Keratinocyte (primary cell): ENCODE measurements around the gene RYR2. TPM values are rescaled to one million over a fixed set of nuclear protein-coding genes. Genes with fewer than 3 reads are reported as not detected.

Experiments used
- DNase-seq: peaks from one replicate; pipeline ENCODE4 v3.0.0-alpha.2; 2011; ENCODE audit warnings: low read depth, missing footprints, low spot score
- FAIRE-seq: peaks from 2 replicates; lab custom pipeline; 2011; peaks lifted over from hg19 to GRCh38; lab: Jason Lieb, UNC
- H2AFZ ChIP-seq: 2 replicates; pipeline ENCODE4 v1.6.0; 2012; ENCODE audit warnings: low read length, control low read depth, inconsistent platforms; ENCODE audit not compliant: control insufficient read depth
- H3K27ac ChIP-seq: 2 replicates; pipeline ENCODE4 v1.5.1; 2011; ENCODE audit warnings: low read length; ENCODE audit not compliant: control insufficient read depth, insufficient read depth
- H3K27me3 ChIP-seq: 3 replicates; pipeline ENCODE4 v1.6.0; 2011; ENCODE audit warnings: low read length; ENCODE audit not compliant: control insufficient read depth, insufficient read depth; ENCODE audit errors: extremely low read depth
- H3K36me3 ChIP-seq, 2 experiments: 2 replicates in 1 of 2; 3 replicates in 1 of 2; pipeline ENCODE4 v1.5.1; 2011; ENCODE audit warnings: low read length in 2 of 2, mild to moderate bottlenecking in 1 of 2; ENCODE audit not compliant: control insufficient read depth in 2 of 2, insufficient read depth in 2 of 2; ENCODE audit errors: extremely low read depth in 1 of 2
- H3K4me1 ChIP-seq: 3 replicates; pipeline ENCODE4 v1.5.1; 2011; ENCODE audit warnings: low read length; ENCODE audit not compliant: control insufficient read depth, insufficient read depth; ENCODE audit errors: extremely low read depth
- H3K4me2 ChIP-seq: 3 replicates; pipeline ENCODE4 v1.6.0; 2011; ENCODE audit warnings: low read depth, low read length; ENCODE audit not compliant: control insufficient read depth, insufficient read depth; ENCODE audit errors: extremely low read depth
- H3K4me3 ChIP-seq, 3 experiments: fragments of 200-600 bp in 1 of 3; sonication (generic) in 1 of 3; 2 replicates in 2 of 3; 3 replicates in 1 of 3; pipeline ENCODE4 v1.5.1; 2011 to 2016; ENCODE audit warnings: low read length in 3 of 3, mild to moderate bottlenecking in 3 of 3, control low read depth in 2 of 3, inconsistent platforms in 1 of 3, low read depth in 1 of 3, mixed read lengths in 1 of 3, mixed run types in 1 of 3, moderate library complexity in 1 of 3; ENCODE audit not compliant: control insufficient read depth in 2 of 3, insufficient read depth in 2 of 3; ENCODE audit errors: extremely low read depth in 1 of 3
- H3K79me2 ChIP-seq: 2 replicates; pipeline ENCODE4 v1.6.0; 2012; ENCODE audit warnings: low read length; ENCODE audit not compliant: control insufficient read depth, insufficient read depth
- H3K9ac ChIP-seq: 3 replicates; pipeline ENCODE4 v1.6.0; 2011; ENCODE audit warnings: low read length; ENCODE audit not compliant: control insufficient read depth, insufficient read depth; ENCODE audit errors: extremely low read depth
- H3K9me1 ChIP-seq: 3 replicates; pipeline ENCODE4 v1.6.0; 2011; ENCODE audit warnings: low read length; ENCODE audit not compliant: control insufficient read depth, insufficient read depth; ENCODE audit errors: extremely low read depth
- H3K9me3 ChIP-seq: 2 replicates; pipeline ENCODE4 v1.5.1; 2012; ENCODE audit warnings: low read depth, low read length; ENCODE audit not compliant: control insufficient read depth
- H4K20me1 ChIP-seq: 3 replicates; pipeline ENCODE4 v1.6.0; 2011; ENCODE audit warnings: low read length; ENCODE audit not compliant: control insufficient read depth, insufficient read depth; ENCODE audit errors: extremely low read depth
- CTCF ChIP-seq, 3 experiments: IDR thresholded peaks in 1 of 3; conservative IDR thresholded peaks in 1 of 3; optimal IDR thresholded peaks in 1 of 3; 2 replicates in 2 of 3; 3 replicates in 1 of 3; pipeline versions ENCODE3 to v1.5.1; 2011; ENCODE audit warnings: low read length in 3 of 3, mild to moderate bottlenecking in 3 of 3, moderate library complexity in 2 of 3, control low read depth in 1 of 3, inconsistent platforms in 1 of 3; ENCODE audit not compliant: insufficient read depth in 2 of 3; ENCODE audit errors: extremely low read depth in 1 of 3
- EZH2 ChIP-seq: IDR thresholded peaks from one replicate; pipeline ENCODE4 v1.6.1; 2012; ENCODE audit warnings: inconsistent platforms, mild to moderate bottlenecking, low read length, moderate library complexity
- dilution Hi-C: fragments of 300-500 bp; cut with MboI; formaldehyde crosslinking; loops from one replicate; pipeline ENCODE4 v1.7.0; 2020; ENCODE audit warnings: low sequenced_read_pairs; ENCODE audit not compliant: extremely low pct_ligation_motif_present
- polyA plus RNA-seq, 5 experiments: library from polyadenylated mRNA; depleted of rRNA in 3 of 5; stranded (reverse) in 3 of 5; stranded (forward) in 1 of 5; unstranded in 1 of 5; fragments of >200 nt; gene quantifications; 1 replicate in 1 of 5; 2 replicates in 3 of 5; 3 replicates in 1 of 5; pipeline versions ENCODE4 v1.2.1 to v1.2.3, GENCODE V29; 2011 to 2012; ENCODE audit warnings: missing spikeins in 2 of 5, low read depth in 1 of 5, low replicate concordance in 1 of 5

The RYR2 gene
- polyA plus RNA-seq, 1 donor (not counting 4 experiments of a cell fraction or from before 2014, with no cell fraction given): 0.05 TPM

- DNase-seq (no peak), FAIRE-seq (no peak)
- H3K4me1 ChIP-seq: no peaks in the 10 kb centered on the region
- TF ChIP-seq CTCF (optimal IDR thresholded peaks at IDR 0.05 in 1 of 3, IDR thresholded peaks at IDR 0.05 in 1 of 3, conservative IDR thresholded peaks at IDR 0.05 in 1 of 3; ENCODE audit: extremely low read depth in 1 of 3, insufficient read depth in 2 of 3, low read length in 3 of 3) (no peak), EZH2 (no peak)
- no peaks in the 10 kb centered on the region for H3K79me2 ChIP-seq
- no peak overlapping the region for H3K9ac ChIP-seq
- H3K4me3 ChIP-seq: no peak overlapping the region
- H4K20me1 ChIP-seq: no peaks in the 10 kb centered on the region
- no peak overlapping the region for H3K4me2 ChIP-seq
- peaks cover 2% of the 10 kb centered on the region for H3K9me3 ChIP-seq
- H3K27me3 ChIP-seq: no peaks in the 10 kb centered on the region
- H3K9me1 ChIP-seq: no peaks in the 10 kb centered on the region
- H3K27ac ChIP-seq: no peak overlapping the region
- dilution Hi-C loops: no loop called here
- no peaks in the 10 kb centered on the region for H3K36me3 ChIP-seq
- no peak overlapping the region for H2AFZ ChIP-seq
Measured at GRCh38 chr1:237679687-237680086, 637.7 kb downstream of the RYR2 start.

- FAIRE-seq (no peak), DNase-seq (no peak)
- Histone ChIP-seq H2AFZ (no peak overlapping the region), H3K27ac (no peak overlapping the region), H3K4me1 (no peaks in the 10 kb centered on the region), H3K9me3 (peaks cover 2% of the 10 kb centered on the region), H3K79me2 (no peaks in the 10 kb centered on the region), H3K9ac (no peak overlapping the region), H3K27me3 (no peaks in the 10 kb centered on the region), H3K36me3 (no peaks in the 10 kb centered on the region), H3K9me1 (no peaks in the 10 kb centered on the region), H3K4me3 (no peak overlapping the region), H3K4me2 (no peak overlapping the region), H4K20me1 (no peaks in the 10 kb centered on the region)
- TF ChIP-seq CTCF (optimal IDR thresholded peaks at IDR 0.05 in 1 of 3, IDR thresholded peaks at IDR 0.05 in 1 of 3, conservative IDR thresholded peaks at IDR 0.05 in 1 of 3; ENCODE audit: extremely low read depth in 1 of 3, insufficient read depth in 2 of 3, low read length in 3 of 3) (no peak), EZH2 (no peak)
- dilution Hi-C loops: no loop called here
Measured at GRCh38 chr1:237681210-237681609, 639.2 kb downstream of the RYR2 start.
